ENCODE results near the gene PIAS1. TPM values are rescaled to one million over a fixed set of nuclear protein-coding genes. Genes with fewer than 3 reads are reported as not detected.

Gene PIAS1
- total RNA-seq, 4 donors from 2014 or later: 19.9 to 69.2 (median 26.6) TPM

- intact Hi-C loops (cut with DNase I): no loop called here
- H3K4me3 ChIP-seq: no peak overlapping the region
- 90 to 94% methylated on average over 3 of the region's 3 CpGs for WGBS, 2 donors
- H3K4me1 ChIP-seq: peaks cover 0 to 4% (median 0%) of the 10 kb centered on the region in 3 donors
- DNase-seq: no peak
- H3K27me3 ChIP-seq: no peaks in the 10 kb centered on the region
- H3K9me3 ChIP-seq: no peaks in the 10 kb centered on the region
- no peak for TF ChIP-seq CTCF (IDR thresholded peaks at IDR 0.05)
- TF ChIP-seq POLR2A (IDR thresholded peaks at IDR 0.05): no peak
- H3K36me3 ChIP-seq: no peaks in the 10 kb centered on the region
- H3K27ac ChIP-seq: no peak overlapping the region
Measured at GRCh38 chr15:68015244-68015643, 38.9 kb upstream of the PIAS1 start.

DNA sequence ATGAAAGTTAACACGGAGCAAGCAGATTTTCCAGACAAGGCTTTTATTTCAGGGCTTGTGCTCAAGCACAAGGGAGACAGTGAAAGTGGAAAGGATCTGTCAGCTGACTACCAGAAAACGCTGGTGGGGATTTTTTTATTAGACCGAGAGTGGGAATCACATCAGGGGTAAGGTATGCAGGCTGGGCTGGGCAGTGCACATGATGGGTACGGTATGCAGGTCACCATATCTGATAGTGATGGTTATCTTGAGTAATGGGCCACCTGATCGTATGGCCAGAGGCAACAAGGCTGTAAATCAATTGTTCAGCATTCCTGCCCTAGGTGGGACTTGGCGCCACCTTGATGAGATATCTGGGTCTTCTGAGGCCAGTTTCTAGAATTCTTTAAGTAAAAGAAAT, 36.9 kb upstream of the PIAS1 start:
- Histone ChIP-seq H3K27ac (no peak overlapping the region), H3K27me3 (no peaks in the 10 kb centered on the region), H3K4me3 (no peak overlapping the region), H3K36me3 (no peaks in the 10 kb centered on the region), H3K4me1 (peaks cover 0 to 4% (median 0%) of the 10 kb centered on the region in 3 donors), H3K9me3 (no peaks in the 10 kb centered on the region)
- no peak for TF ChIP-seq POLR2A (IDR thresholded peaks at IDR 0.05)
- DNase-seq: no peak
- WGBS, 2 donors: 88 to 91% methylated on average over 6 of the region's 6 CpGs
- intact Hi-C loops (cut with DNase I): no loop called here

DNA sequence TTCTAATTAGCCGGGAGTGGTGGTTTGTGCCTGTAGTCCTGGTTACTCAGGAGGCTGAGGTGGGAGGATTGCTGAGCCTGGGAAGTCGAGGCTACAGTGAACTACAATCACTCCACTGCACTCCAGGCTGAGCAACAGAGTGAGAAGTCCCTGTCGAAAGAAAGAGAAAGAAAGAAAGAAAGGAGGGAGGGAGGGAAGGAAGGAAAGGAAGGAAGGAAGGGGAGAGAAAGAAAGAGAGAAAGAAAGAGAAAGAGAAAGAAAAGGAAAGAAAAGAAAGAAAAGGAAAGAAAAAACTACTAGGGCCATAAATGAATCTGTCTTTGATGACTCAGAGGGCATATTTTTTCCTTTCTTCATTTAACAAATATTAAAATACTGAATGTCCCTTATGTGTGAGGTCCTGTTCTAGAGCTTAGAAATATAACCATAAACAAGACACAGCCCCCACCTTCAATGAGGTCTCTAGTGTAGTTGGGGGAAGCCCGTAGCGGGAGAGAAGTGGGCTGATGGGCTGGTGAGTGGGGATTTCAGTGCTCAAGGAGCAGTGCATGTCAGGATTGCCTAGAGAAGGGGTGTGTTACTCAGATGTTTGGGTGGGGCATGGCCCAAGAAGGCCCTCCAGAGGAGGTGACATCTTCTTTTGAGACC, 35.2 kb upstream of the PIAS1 start:
- TF ChIP-seq POLR2A (IDR thresholded peaks at IDR 0.05) (no peak), CTCF (IDR thresholded peaks at IDR 0.05) (no peak)
- intact Hi-C loops (cut with DNase I): no loop called here
- H3K27ac ChIP-seq: no peak overlapping the region
- DNase-seq: no peak
- H3K9me3 ChIP-seq: no peaks in the 10 kb centered on the region
- WGBS, 2 donors: 72 to 83% methylated on average over 4 to 5 of the region's 5 CpGs
- H3K36me3 ChIP-seq: no peaks in the 10 kb centered on the region
- H3K4me1 ChIP-seq: peaks cover 0 to 4% (median 0%) of the 10 kb centered on the region in 3 donors
- H3K27me3 ChIP-seq: no peaks in the 10 kb centered on the region
- H3K4me3 ChIP-seq: no peak overlapping the region

- Histone ChIP-seq H3K27me3 (no peaks in the 10 kb centered on the region), H3K4me1 (no peaks in the 10 kb centered on the region), H3K4me3 (no peak overlapping the region), H3K9me3 (no peaks in the 10 kb centered on the region), H3K36me3 (no peaks in the 10 kb centered on the region), H3K27ac (no peak overlapping the region)
- TF ChIP-seq POLR2A (IDR thresholded peaks at IDR 0.05) (no peak), CTCF (IDR thresholded peaks at IDR 0.05) (no peak)
- intact Hi-C loops (cut with DNase I): no loop called here
- WGBS, 2 donors: 83 to 87% methylated on average over 9 of the region's 9 CpGs
- DNase-seq: no peak
Measured at GRCh38 chr15:68019814-68020525, 34.1 kb upstream of the PIAS1 start.

GRCh38 chr15:68020685-68021084, 33.4 kb upstream of the PIAS1 start:
- intact Hi-C loops (cut with DNase I): no loop called here
- no peaks in the 10 kb centered on the region for H3K27me3 ChIP-seq
- no peaks in the 10 kb centered on the region for H3K36me3 ChIP-seq
- TF ChIP-seq CTCF (IDR thresholded peaks at IDR 0.05): no peak
- TF ChIP-seq POLR2A (IDR thresholded peaks at IDR 0.05): no peak
- no peaks in the 10 kb centered on the region for H3K9me3 ChIP-seq
- WGBS, 2 donors: 76 to 82% methylated on average over 3 of the region's 3 CpGs
- no peaks in the 10 kb centered on the region for H3K4me1 ChIP-seq
- no peak overlapping the region for H3K4me3 ChIP-seq
- no peak for DNase-seq
- H3K27ac ChIP-seq: no peak overlapping the region
